GM18868 (cell line): ENCODE results near the gene UNK.
"Not testable (repeated sequence)": the region's sequence is repeated elsewhere in the genome, so short reads cannot be mapped to it uniquely, and the experiment has no call there.

Source experiments
- ATAC-seq: cut with Tn5 transposase; IDR thresholded peaks from one replicate; pipeline ENCODE4 v1.9.1; 2021; ENCODE audit warnings: mild to moderate bottlenecking, moderate library complexity; ENCODE audit not compliant: unreplicated experiment

UNK gene

DNA sequence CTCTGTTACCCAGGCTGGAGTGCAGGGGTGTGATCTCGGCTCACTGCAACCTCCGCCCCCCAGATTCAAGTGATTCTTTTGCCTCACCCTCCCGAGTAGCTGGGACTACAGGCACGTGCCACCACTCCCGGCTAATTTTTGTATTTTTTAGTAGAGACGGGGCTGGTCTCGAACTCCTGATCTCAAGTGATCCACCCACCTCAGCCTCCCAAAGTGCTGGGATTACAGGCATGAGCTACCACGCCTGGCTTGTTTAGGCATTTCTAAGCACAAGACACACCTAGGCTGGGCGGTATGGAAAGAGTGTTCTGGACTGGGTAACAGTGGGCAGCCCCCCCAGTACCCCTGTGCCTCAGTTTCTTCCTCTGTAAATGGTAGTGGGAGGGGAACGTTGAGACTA, 85.6 kb downstream of the UNK start:
- ATAC-seq: not testable (repeated sequence)

DNA sequence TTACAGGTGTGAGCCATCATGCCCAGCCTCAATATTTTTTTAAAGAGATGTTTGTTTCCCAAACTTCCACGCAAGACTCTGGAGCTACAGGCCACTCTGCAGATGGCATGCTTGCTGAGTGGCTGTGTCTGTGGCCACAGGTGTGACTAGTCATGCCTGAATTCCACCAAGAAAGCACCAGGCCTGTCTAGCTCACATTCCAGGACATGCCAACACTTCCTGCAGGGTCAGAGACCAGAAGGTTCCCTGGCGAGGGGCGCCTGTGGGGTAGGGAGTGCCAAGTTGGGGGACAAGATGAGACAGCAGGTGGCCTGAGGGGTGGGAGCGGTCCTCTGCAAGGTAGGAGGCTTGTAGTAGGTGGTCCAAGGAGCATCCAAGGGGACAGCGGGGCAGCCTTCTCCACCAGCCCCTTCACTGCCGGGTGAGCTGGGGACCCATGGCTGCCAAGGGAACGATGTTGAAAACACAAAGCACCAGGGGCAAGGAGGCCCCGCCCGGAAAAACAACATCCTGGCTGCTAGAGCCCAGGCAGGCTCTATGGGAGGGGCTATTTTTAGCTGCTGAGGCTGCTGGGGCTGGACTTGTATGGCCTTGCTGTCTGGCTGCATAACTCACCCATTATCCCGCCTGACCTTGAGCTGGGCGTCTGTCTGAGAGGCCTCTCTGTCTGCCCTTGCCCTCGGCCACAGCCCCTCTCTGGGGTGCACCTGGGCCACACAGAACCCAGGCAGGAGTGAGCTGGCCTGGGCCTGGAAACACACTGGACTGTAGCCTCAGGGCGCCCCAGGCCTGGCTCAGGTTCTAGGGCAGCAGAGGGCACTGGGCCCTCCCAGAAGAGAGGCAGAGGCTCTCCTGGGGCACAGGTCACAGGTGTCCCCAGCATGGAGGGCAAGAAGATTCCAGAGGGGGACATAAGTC, 88.1 kb downstream of the UNK start:
- ATAC-seq: no peak

DNA sequence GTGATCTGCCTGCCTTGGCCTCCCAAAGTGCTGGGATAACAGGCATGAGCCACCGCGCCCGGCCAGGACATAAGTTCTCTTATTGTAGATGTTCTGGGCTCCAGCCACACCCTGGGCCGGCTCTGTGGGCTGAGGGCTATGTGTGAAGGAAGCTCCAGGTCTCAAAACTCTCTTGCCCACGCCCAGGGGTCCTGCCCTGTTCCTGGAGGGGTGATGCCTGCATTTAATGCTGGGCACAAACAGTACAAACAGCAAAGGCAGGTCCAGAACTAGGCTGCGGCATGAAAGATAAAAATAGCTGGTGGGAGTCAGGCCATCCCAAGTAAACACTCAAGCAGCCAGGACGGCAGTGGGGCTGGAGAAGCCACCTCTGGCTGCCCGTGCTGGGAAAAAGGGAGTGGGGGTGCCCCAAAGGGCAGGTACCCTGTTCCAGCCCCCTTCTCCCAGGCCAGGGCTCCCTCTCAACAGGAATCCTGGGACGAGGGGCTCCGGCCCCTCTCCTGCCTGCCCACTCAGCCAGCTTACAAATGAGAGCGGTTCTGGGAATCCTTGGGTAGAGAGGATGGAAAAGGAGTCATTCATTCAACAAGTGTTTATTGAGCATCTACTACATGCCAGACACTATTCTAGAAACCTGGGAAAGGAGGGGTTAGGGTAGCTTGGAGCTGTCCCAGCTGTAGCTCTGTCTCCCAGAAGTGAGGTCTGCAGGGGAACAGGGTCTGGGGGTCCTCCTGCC, 89.1 kb downstream of the UNK start:
- no peak for ATAC-seq

DNA sequence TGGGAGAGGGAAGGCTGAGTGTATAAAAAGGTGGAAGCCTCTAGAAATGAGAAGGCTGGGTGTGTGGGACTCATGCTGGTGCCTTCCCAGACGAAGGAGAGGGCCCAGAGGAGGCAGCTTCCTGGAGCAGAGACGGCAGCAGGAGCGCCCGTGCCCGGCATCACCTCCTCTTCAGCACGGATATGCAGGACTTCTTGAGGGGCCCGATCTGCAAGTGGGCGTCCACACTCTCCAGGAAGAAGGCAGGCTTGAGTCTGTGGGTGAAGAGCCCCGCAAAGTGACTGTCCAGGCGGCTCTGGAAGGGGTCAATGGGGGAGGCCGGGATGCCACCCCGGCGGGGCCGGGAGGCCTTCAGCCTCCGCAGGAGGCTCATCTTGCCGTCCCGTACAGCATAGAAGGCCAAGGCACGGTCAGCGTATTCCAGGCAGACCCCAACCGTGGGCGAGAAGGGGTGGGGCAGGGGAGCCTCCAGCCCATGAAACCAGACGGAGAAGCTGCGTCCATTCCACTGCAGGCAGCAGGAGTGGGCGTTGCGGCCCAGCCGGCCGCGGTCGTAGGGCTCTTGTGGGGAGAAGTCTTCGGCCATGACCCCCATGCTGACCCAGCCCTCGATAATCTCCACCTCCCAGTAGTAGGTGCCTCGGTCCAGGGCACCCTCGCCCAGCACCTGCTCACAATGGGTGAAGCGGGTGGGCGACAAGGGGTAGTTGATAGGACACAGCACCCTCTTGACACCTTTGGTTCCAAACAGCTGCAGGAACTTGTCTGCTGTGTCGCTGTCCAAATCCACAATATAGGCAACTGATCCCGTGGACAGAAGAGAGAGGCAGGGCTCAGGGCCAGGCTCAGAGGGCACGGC, 89.9 kb downstream of the UNK start:
- no peak for ATAC-seq
